ENCODE results near the gene FAM241B. TPM values are rescaled to one million over a fixed set of nuclear protein-coding genes. Genes with fewer than 3 reads are reported as not detected.

Gene FAM241B
- total RNA-seq, 1 donor from 2014 or later: 2.6 TPM

DNA sequence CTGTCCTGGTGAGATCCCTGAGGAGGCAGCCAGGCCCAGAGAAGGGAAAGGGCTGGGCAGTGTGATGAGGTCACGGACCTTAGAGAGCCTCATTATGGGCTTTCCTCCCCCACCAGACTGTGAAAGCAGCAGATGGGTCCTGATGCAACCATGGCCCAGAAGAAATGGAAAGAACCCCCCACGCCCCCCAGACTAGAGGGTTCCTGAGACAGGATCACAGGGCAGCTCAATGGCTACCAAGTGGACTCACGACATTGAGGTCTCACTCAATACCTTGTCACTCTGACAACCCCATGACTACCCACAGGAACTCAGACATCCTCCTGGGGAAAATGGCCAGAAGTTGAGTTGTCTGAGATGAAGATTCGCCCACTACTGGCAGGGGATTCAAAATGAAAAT lies 36.7 kb downstream of the FAM241B start:
- TF ChIP-seq, protein P1, sequence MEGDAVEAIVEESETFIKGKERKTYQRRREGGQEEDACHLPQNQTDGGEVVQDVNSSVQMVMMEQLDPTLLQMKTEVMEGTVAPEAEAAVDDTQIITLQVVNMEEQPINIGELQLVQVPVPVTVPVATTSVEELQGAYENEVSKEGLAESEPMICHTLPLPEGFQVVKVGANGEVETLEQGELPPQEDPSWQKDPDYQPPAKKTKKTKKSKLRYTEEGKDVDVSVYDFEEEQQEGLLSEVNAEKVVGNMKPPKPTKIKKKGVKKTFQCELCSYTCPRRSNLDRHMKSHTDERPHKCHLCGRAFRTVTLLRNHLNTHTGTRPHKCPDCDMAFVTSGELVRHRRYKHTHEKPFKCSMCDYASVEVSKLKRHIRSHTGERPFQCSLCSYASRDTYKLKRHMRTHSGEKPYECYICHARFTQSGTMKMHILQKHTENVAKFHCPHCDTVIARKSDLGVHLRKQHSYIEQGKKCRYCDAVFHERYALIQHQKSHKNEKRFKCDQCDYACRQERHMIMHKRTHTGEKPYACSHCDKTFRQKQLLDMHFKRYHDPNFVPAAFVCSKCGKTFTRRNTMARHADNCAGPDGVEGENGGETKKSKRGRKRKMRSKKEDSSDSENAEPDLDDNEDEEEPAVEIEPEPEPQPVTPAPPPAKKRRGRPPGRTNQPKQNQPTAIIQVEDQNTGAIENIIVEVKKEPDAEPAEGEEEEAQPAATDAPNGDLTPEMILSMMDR (IDR thresholded peaks at IDR 0.05): no peak
- no peak for TF ChIP-seq EZH2phosphoT487 (IDR thresholded peaks at IDR 0.05)
- TF ChIP-seq EZH2 (IDR thresholded peaks at IDR 0.05): no peak
- Mint-ChIP-seq H3K4me1 (peaks cover 36% of the 10 kb centered on the region), H3K4me3 (no peak overlapping the region), H3K27me3 (ENCODE audit: insufficient read depth, low read depth) (peaks cover 18% of the 10 kb centered on the region), H3K27ac (no peak overlapping the region), H3K36me3 (no peaks in the 10 kb centered on the region), H3K9me3 (peaks cover 2% of the 10 kb centered on the region)
- no peak overlapping the region for H3K4me3 ChIP-seq
- H3K9me3 ChIP-seq (ENCODE audit: low read depth): no peaks in the 10 kb centered on the region
- no peaks in the 10 kb centered on the region for H3F3A ChIP-seq (ENCODE audit: low read depth)
- no peaks in the 10 kb centered on the region for H3K79me2 ChIP-seq (ENCODE audit: low read depth)
- no peak overlapping the region for H3K27ac ChIP-seq
- H3K9ac ChIP-seq: no peak overlapping the region
- peaks cover 6% of the 10 kb centered on the region for H3K4me1 ChIP-seq
- H2AFZ ChIP-seq (replicated peaks): no peak overlapping the region
- no peaks in the 10 kb centered on the region for H4K20me1 ChIP-seq (ENCODE audit: low read depth)
- H3K36me3 ChIP-seq: no peaks in the 10 kb centered on the region
- DNase-seq (ENCODE audit: low spot score): no peak
- no peak overlapping the region for H3K4me2 ChIP-seq
- H3K27me3 ChIP-seq: no peaks in the 10 kb centered on the region

DNA sequence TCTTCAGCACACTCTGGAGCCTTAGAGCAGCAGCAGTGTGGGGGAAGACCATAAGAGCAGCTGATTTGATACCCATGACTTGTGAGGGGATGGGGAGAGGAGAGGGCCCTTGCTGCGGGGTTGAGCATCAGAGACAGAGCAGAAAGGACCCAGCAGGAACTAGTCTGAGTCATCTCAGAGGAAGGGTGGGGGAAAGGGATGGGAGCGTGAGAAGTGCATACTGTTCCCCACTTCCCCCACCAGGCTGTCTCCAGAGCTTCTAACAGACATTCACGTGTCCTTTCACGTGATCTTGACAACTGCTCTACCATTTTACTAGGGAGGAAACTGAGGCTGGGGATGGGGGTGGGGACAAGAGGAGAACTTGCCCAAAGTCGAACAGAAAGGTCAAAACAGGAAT lies 38.7 kb downstream of the FAM241B start:
- TF ChIP-seq EZH2 (IDR thresholded peaks at IDR 0.05) (no peak), EZH2phosphoT487 (IDR thresholded peaks at IDR 0.05) (no peak)
- TF ChIP-seq, protein P1 (IDR thresholded peaks at IDR 0.05): no peak
- Histone ChIP-seq H2AFZ (replicated peaks) (no peak overlapping the region), H3K4me2 (no peak overlapping the region), H3K9ac (no peak overlapping the region), H3K27me3 (no peaks in the 10 kb centered on the region), H3F3A (ENCODE audit: low read depth) (no peaks in the 10 kb centered on the region), H3K27ac (no peak overlapping the region), H3K36me3 (no peaks in the 10 kb centered on the region), H3K9me3 (ENCODE audit: low read depth) (no peaks in the 10 kb centered on the region), H3K4me3 (no peak overlapping the region), H4K20me1 (ENCODE audit: low read depth) (no peaks in the 10 kb centered on the region), H3K79me2 (ENCODE audit: low read depth) (no peaks in the 10 kb centered on the region), H3K4me1 (peaks cover 6% of the 10 kb centered on the region)
- Mint-ChIP-seq H3K4me1 (peaks cover 26% of the 10 kb centered on the region), H3K36me3 (no peaks in the 10 kb centered on the region), H3K27ac (no peak overlapping the region), H3K4me3 (no peak overlapping the region), H3K9me3 (peaks cover 2% of the 10 kb centered on the region), H3K27me3 (ENCODE audit: insufficient read depth, low read depth) (peaks cover 17% of the 10 kb centered on the region)
- DNase-seq (ENCODE audit: low spot score): no peak

DNA sequence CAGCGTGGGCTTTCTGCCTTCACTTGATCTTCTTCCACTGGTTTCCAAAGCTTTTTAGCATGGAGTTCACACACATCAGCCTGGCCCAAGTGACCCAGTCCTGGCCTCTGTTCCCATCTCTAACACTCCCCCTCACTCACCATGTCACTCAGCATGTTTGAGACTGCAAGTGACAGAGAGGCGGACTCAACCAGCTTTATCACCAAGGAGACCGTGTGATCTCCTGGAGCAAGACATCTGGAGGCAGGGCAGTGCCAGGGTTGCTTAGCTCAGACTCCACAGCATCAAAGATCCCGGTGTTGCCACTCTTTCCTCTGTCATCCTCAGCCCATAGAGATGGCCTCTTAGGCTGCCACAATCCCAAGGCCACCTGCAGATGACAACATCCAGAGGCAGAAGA lies 39.4 kb downstream of the FAM241B start:
- H3K27me3 ChIP-seq: no peaks in the 10 kb centered on the region
- H4K20me1 ChIP-seq (ENCODE audit: low read depth): no peaks in the 10 kb centered on the region
- no peaks in the 10 kb centered on the region for H3K36me3 ChIP-seq
- no peak overlapping the region for H2AFZ ChIP-seq (replicated peaks)
- H3K4me3 ChIP-seq: no peak overlapping the region
- H3K4me1 ChIP-seq: peaks cover 6% of the 10 kb centered on the region
- H3K4me2 ChIP-seq: no peak overlapping the region
- H3K9me3 ChIP-seq (ENCODE audit: low read depth): no peaks in the 10 kb centered on the region
- peak; percentile 36 for DNase-seq (ENCODE audit: low spot score)
- TF ChIP-seq, protein P1 (IDR thresholded peaks at IDR 0.05): no peak
- Mint-ChIP-seq H3K36me3 (no peaks in the 10 kb centered on the region), H3K4me3 (no peak overlapping the region), H3K4me1 (peaks cover 26% of the 10 kb centered on the region), H3K27me3 (ENCODE audit: insufficient read depth, low read depth) (peaks cover 12% of the 10 kb centered on the region), H3K9me3 (peaks cover 2% of the 10 kb centered on the region), H3K27ac (peak overlapping the region; percentile 1)
- no peak overlapping the region for H3K9ac ChIP-seq
- H3K79me2 ChIP-seq (ENCODE audit: low read depth): no peaks in the 10 kb centered on the region
- H3F3A ChIP-seq (ENCODE audit: low read depth): no peaks in the 10 kb centered on the region
- no peak overlapping the region for H3K27ac ChIP-seq
